Measurements from ENCODE around the gene AUP1.

Gene AUP1

DNA sequence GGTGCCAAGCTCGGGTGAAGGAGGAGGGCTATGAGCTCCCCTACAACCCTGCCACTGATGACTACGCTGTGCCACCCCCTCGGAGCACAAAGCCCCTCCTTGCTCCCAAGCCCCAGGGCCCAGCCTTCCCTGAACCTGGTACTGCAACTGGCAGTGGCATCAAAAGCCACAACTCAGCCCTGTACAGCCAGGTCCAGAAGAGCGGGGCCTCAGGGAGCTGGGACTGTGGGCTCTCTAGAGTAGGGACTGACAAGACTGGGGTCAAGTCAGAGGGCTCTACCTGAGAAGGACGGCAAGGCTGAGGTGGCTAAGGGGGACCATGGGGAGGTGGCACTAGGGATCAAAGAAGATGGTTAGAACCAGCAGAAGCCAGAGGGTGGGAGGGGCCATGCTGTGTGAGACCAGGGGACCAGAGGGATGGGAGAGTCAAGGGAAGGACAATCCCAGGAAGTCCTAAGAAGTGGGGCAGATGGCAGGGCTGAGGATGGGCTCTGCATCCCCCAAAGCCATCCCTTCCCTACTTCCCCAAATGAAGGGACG, 27.4 kb upstream of the AUP1 start:
- DNase-seq (ENCODE audit: low read depth, low spot score), result no peak

DNA sequence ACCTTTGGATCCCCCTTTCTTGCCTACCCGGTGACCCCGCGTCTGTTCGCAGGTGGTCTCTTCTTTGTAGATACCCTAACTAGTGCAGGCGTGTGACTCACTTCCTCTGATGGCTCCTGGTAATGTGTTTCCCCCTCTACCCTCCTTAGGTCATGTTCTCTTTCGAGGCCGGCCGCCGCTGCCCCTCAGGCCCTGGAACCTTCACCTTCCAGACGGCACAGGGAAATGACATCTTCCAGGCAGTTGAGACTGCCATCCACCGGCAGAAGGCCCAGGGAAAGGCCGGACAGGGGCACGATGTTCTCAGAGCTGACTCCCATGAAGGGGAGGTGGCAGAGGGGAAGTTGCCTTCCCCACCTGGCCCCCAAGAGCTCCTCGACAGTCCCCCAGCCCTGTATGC, 26.7 kb upstream of the AUP1 start:
- no peak for DNase-seq (ENCODE audit: low read depth, low spot score)

DNA sequence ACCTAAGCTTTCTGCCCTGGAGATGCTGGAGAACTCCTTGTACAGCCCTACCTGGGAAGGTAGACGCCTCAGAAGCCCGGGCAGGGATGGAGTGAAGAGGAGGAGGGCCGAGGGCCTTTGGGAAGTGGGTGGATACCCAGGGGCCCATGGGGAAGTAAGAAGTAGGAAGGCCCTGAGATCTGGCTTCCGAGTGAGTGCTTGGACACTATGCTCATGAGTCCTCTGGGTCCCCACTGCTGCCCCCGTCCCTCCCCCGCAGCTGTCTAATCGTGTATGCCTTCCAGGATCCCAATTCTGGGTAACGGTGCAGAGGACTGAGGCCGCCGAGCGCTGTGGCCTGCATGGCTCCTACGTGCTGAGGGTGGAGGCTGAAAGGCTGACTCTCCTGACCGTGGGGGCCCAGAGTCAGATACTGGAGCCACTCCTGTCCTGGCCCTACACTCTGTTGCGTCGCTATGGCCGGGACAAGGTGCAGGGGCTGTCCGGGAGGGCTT, 26.2 kb upstream of the AUP1 start:
- no peak for DNase-seq (ENCODE audit: low read depth, low spot score)

DNA sequence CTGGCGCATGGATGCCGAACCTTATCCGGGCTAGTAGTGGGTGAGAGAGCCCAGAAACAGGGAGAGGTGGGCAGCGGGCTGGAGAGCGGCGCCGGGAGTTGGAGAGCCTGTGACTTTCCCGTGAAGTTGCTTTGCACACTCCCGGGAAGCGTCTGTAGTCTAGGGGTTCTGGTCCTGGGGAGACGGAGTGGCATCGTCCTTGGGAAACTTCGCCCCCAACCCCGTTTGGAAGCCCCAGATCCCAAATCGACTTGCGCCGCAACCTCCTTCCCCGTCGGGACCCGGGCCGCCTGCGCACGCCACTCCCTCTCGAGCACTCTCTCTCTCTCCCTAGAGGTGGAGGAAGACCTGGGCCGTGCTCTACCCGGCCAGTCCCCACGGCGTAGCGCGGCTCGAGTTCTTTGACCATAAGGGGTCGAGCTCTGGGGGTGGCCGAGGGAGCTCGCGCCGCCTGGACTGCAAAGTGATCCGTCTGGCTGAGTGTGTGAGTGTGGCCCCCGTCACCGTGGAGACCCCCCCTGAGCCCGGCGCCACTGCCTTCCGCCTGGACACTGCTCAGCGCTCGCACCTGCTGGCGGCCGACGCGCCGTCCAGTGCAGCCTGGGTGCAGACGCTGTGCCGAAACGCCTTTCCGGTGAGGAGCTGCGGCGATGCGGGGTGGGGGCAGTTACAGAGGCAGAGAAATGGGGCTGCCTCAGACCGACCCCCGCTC, 25.5 kb upstream of the AUP1 start:
- no peak for DNase-seq (ENCODE audit: low read depth, low spot score)

- no peak for DNase-seq (ENCODE audit: low read depth, low spot score)
These were observed 24.6 kb upstream of the AUP1 start, which contains the start of the genes DOK1 and LOXL3 for GRCh38 chr2:74553892-74554819. Gene DOK1, plus strand, starts transcription at chr2:74554720. Its CDS starts 35 bp downstream, at chr2:74554755. Gene LOXL3, minus strand, starts transcription at chr2:74553942. Its CDS starts 1,308 bp downstream, at chr2:74552634.

DNA sequence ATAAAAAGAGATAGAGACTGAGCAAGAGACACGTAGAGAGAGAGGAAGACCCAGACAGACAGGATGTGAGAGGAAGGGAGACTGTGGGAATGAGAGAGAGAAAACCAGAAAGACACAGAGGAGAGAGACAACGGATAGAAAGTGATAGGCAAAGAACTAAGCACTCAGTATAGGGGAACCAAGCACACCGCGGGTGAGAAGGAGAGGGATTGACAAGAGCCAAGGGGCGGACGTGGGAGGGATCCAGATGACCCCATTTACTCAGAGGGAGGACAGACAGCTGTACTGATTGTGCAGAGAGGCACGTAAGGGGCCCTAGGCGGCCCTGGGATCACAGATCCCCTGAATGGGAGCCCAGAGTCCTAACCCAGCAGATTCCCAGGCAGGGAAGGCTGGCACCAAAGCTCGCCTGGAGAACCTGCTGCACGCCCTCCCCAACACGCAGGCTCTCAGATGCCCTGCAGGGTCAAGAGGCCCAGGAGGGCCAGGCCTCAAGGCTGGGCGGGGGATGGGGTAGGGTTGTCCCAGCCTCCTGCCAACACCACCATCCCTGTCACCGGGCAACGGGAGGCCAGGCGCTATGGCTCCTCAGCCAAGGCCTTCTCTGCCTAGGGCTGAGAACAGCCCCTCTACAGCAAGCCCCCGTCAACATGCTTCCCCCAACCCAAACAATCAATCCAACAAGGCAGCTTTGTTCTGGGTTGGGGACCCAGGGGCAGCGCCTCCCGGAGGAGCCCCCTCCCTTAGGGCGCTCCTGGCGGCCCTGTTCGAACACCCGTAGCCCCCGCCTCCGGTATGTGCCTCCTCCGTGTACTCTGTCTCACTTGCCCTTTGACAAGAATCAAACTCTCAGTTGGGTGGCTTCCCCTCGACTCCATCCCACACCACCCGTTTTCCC, 23.7 kb upstream of the AUP1 start:
- no peak for DNase-seq (ENCODE audit: low read depth, low spot score)

- no peak for DNase-seq (ENCODE audit: low read depth, low spot score)
These were observed 22.7 kb upstream of the AUP1 start for GRCh38 chr2:74551942-74552913.

- DNase-seq (ENCODE audit: low read depth, low spot score), result no peak
These were observed 22.0 kb upstream of the AUP1 start for GRCh38 chr2:74551530-74551929.

DNA sequence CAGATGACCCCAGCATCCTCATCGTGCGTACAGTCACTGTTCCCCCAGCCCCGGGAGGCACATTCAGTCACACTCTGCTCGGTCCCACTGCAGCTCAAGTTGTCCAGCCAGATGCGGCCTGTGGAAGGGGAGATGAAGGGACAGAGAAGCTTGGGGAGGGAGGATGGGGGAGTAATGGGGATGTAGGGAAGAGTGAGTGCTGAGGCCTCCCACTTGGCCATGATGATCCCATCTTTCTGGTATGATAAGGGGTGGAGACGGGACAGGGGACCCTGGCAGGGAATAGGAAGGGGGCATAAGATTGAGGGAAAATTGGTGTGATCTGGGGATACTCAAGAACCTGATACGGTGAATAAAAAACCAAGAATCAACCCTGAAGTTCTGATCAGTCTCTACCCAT, 20.7 kb upstream of the AUP1 start:
- DNase-seq (ENCODE audit: low read depth, low spot score), result no peak

GRCh38 chr2:74548900-74549826, 19.7 kb upstream of the AUP1 start:
- DNase-seq (ENCODE audit: low read depth, low spot score), result no peak

- no peak for DNase-seq (ENCODE audit: low read depth, low spot score)
These were observed 18.9 kb upstream of the AUP1 start for GRCh38 chr2:74548285-74548899.

GRCh38 chr2:74546004-74546403, 16.5 kb upstream of the AUP1 start:
- no peak for DNase-seq (ENCODE audit: low read depth, low spot score)

DNA sequence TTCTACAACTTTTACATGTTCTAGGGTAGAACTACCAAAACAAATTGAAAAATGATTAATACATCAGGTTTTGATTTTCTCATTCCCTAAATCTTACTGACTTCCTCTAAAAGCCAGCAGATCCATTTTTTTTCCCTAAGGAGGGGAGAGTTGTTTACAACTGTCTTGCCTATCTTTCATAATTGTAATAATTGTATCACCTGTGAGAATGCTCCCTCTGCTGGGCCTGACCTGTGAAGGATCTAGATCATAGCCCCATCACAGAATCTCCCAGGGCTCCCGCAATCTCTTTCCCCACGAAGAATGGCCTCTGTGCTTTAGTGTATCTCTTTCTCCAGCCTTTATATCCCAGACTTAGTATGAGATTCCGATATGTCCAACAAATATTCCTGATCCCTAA, 15.1 kb upstream of the AUP1 start:
- DNase-seq (ENCODE audit: low read depth, low spot score), result no peak

- DNase-seq (ENCODE audit: low read depth, low spot score), result no peak
These were observed 13.5 kb upstream of the AUP1 start for GRCh38 chr2:74542978-74543377.

DNA sequence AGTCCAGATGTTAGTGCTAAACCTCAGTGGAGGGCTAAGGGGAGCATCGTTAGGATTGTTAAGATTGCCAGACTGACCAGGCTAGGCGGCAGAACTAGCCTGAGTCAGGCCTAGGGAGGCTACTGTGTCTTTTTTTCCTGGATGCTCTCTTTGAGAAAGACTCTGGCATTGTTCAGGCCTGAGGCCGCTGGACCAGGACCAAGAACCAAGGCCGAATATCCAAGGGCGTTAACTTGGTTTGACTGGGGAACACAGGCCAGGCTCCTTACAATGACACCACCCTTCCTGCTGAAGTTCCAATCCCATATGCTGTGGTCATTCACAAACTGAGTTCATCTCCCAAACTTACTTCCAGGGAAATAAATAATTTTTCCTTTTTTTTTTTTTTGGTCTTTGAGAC, 10.8 kb upstream of the AUP1 start:
- no peak for DNase-seq (ENCODE audit: low read depth, low spot score)

GRCh38 chr2:74538881-74539339, 9.4 kb upstream of the AUP1 start:
- DNase-seq (ENCODE audit: low read depth, low spot score), result no peak

DNA sequence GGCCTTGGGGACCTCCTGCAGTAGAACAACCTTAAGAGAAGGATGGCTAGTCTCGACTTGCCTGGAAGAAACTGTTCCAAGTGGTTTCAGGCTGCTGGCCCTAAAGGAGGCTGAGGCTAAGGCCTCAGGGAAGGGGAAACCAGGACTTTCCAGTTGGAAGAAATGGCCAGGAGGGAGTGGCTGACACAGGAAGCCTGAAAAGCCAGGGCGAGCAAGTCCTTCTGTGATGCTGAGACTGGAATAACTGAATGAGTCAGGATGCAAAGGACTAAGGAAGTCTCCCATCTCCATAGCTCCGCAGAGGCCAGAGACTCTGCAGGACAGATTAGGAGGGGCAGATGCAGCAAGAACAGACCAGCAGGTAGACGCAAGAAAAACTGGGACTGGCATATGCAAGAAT, 7.6 kb upstream of the AUP1 start:
- DNase-seq (ENCODE audit: low read depth, low spot score), result no peak

GRCh38 chr2:74536166-74536950, 6.9 kb upstream of the AUP1 start:
- no peak for DNase-seq (ENCODE audit: low read depth, low spot score)

Data from iPS DF 19.7 (cell line).